ENCODE data around the gene FOXF2. TPM values are rescaled to one million over a fixed set of nuclear protein-coding genes. Genes with fewer than 3 reads are reported as not detected.
A peak's percentile ranks its signal among the peaks of the same experiment; 100 is the strongest.

FOXF2 gene
- total and polyA plus RNA-seq, 4 donors: 8.3 to 22.9 (median 14.3) TPM

GRCh38 chr6:1424306-1424927 lies 35.0 kb downstream of the FOXF2 start:
- H3K27me3 ChIP-seq (ENCODE audit: control insufficient read depth in 3 of 3, insufficient read depth in 3 of 3, low read length in 2 of 3): no peaks in the 10 kb centered on the region
- no peak for ATAC-seq (ENCODE audit: insufficient read depth, low FRiP score)

GRCh38 chr6:1426416-1426815 lies 37.0 kb downstream of the FOXF2 start:
- TF ChIP-seq CTCF (IDR thresholded peaks at IDR 0.05; ENCODE audit: control extremely low read depth, extremely low read depth): no peak

More at GRCh38 chr6:1424306-1424927, 35.0 kb downstream of the FOXF2 start:
- Histone ChIP-seq H3K4me1 (ENCODE audit: control insufficient read depth in 5 of 5, insufficient read depth in 5 of 5, low read length in 5 of 5) (peaks cover 0 to 5% (median 0%) of the 10 kb centered on the region in 5 donors), H3K9me3 (ENCODE audit: control insufficient read depth in 4 of 4, insufficient read depth in 3 of 4, low read length in 3 of 4) (peaks cover 0 to 3% (median 0%) of the 10 kb centered on the region in 4 donors), H3K36me3 (ENCODE audit: control insufficient read depth in 4 of 4, insufficient read depth in 4 of 4, low read length in 4 of 4) (no peaks in the 10 kb centered on the region), H3K27ac (ENCODE audit: low read depth in 1 of 2, low read length in 1 of 2) (no peak overlapping the region), H3K4me3 (no peak overlapping the region), H3K9ac (ENCODE audit: insufficient read depth in 1 of 2, low read length in 2 of 2) (no peak overlapping the region)
- WGBS, 2 donors: 26 to 30% methylated on average over 16 of the region's 16 CpGs
- DNase-seq: peak; percentile 75 to 84 (median 77)
- peak; percentile 17 for TF ChIP-seq CTCF (IDR thresholded peaks at IDR 0.05; ENCODE audit: control extremely low read depth, extremely low read depth)

GRCh38 chr6:1435806-1436205 lies 46.4 kb downstream of the FOXF2 start:
- Histone ChIP-seq H3K4me1 (ENCODE audit: control insufficient read depth in 5 of 5, insufficient read depth in 5 of 5, low read length in 5 of 5) (peaks cover 0 to 2% (median 0%) of the 10 kb centered on the region in 5 donors), H3K36me3 (ENCODE audit: control insufficient read depth in 4 of 4, insufficient read depth in 4 of 4, low read length in 4 of 4) (no peaks in the 10 kb centered on the region), H3K27ac (ENCODE audit: low read depth in 1 of 2, low read length in 1 of 2) (no peak overlapping the region), H3K9ac (ENCODE audit: insufficient read depth in 1 of 2, low read length in 2 of 2) (no peak overlapping the region), H3K27me3 (ENCODE audit: control insufficient read depth in 3 of 3, insufficient read depth in 3 of 3, low read length in 2 of 3) (no peaks in the 10 kb centered on the region), H3K9me3 (ENCODE audit: control insufficient read depth in 4 of 4, insufficient read depth in 3 of 4, low read length in 3 of 4) (no peaks in the 10 kb centered on the region), H3K4me3 (no peak overlapping the region)
- DNase-seq: no peak
- no peak for TF ChIP-seq CTCF (IDR thresholded peaks at IDR 0.05; ENCODE audit: control extremely low read depth, extremely low read depth)
- ATAC-seq (ENCODE audit: insufficient read depth, low FRiP score): no peak
- 23 to 30% methylated on average over 6 of the region's 6 CpGs for WGBS, 2 donors

More at GRCh38 chr6:1426416-1426815, 37.0 kb downstream of the FOXF2 start:
- DNase-seq (no peak), ATAC-seq (ENCODE audit: insufficient read depth, low FRiP score) (no peak)
- no peak overlapping the region for H3K9ac ChIP-seq (ENCODE audit: insufficient read depth in 1 of 2, low read length in 2 of 2)
- no peaks in the 10 kb centered on the region for H3K36me3 ChIP-seq (ENCODE audit: control insufficient read depth in 4 of 4, insufficient read depth in 4 of 4, low read length in 4 of 4)
- H3K27me3 ChIP-seq (ENCODE audit: control insufficient read depth in 3 of 3, insufficient read depth in 3 of 3, low read length in 2 of 3): no peaks in the 10 kb centered on the region
- no peaks in the 10 kb centered on the region for H3K9me3 ChIP-seq (ENCODE audit: control insufficient read depth in 4 of 4, insufficient read depth in 3 of 4, low read length in 3 of 4)
- 67 to 68% methylated on average over 10 of the region's 10 CpGs for WGBS, 2 donors
- H3K27ac ChIP-seq (ENCODE audit: low read depth in 1 of 2, low read length in 1 of 2): no peak overlapping the region
- peaks cover 0 to 5% (median 0%) of the 10 kb centered on the region in 5 donors for H3K4me1 ChIP-seq (ENCODE audit: control insufficient read depth in 5 of 5, insufficient read depth in 5 of 5, low read length in 5 of 5)
- H3K4me3 ChIP-seq: no peak overlapping the region

Measured in lung (tissue), 12 donors.